Osteoblast (primary cell): Measurements from ENCODE around the gene NCAPG. TPM values are rescaled to one million over a fixed set of nuclear protein-coding genes. Genes with fewer than 3 reads are reported as not detected.
A peak's percentile ranks its signal among the peaks of the same experiment; 100 is the strongest.

Experiments used
- DNase-seq: peaks from one replicate; pipeline ENCODE4 v3.0.0; 2011; ENCODE audit warnings: low spot score, mixed read lengths; ENCODE audit not compliant: insufficient read length; ENCODE audit errors: missing footprints
- H2AFZ ChIP-seq: 2 replicates; pipeline ENCODE4 v1.6.0; 2011; ENCODE audit warnings: mild to moderate bottlenecking, low read length
- H3K27ac ChIP-seq: 2 replicates; pipeline ENCODE4 v1.5.1; 2011; ENCODE audit warnings: mild to moderate bottlenecking, low read depth, low read length, moderate library complexity
- H3K27me3 ChIP-seq: 2 replicates; pipeline ENCODE4 v1.6.0; 2012; ENCODE audit warnings: mild to moderate bottlenecking, control low read depth, inconsistent platforms, low read length, moderate library complexity; ENCODE audit not compliant: insufficient read depth
- H3K36me3 ChIP-seq: 2 replicates; pipeline ENCODE4 v1.5.1; 2011; ENCODE audit warnings: mild to moderate bottlenecking, low read length, control low read depth, moderate library complexity; ENCODE audit not compliant: insufficient read depth
- H3K4me1 ChIP-seq: 2 replicates; pipeline ENCODE4 v1.5.1; 2011; ENCODE audit warnings: mild to moderate bottlenecking, low read length, control low read depth, moderate library complexity; ENCODE audit not compliant: insufficient read depth
- H3K4me2 ChIP-seq: 2 replicates; pipeline ENCODE4 v1.6.0; 2011; ENCODE audit warnings: mild to moderate bottlenecking, low read length; ENCODE audit not compliant: insufficient read depth
- H3K4me3 ChIP-seq: fragments of 200-600 bp; sonication (generic); 3 replicates; pipeline ENCODE4 v1.5.1; 2012; ENCODE audit warnings: mild to moderate bottlenecking, low read length, inconsistent platforms; ENCODE audit not compliant: insufficient read depth
- H3K79me2 ChIP-seq: 2 replicates; pipeline ENCODE4 v1.6.0; 2012; ENCODE audit warnings: mild to moderate bottlenecking, low read length, control low read depth, inconsistent platforms; ENCODE audit not compliant: insufficient read depth
- H3K9me3 ChIP-seq: 2 replicates; pipeline ENCODE4 v1.5.1; 2011; ENCODE audit warnings: low read depth, low read length, control low read depth
- H4K20me1 ChIP-seq: 2 replicates; pipeline ENCODE4 v1.6.0; 2012; ENCODE audit warnings: mild to moderate bottlenecking, low read length, control low read depth; ENCODE audit not compliant: insufficient read depth
- CTCF ChIP-seq: IDR thresholded peaks from 2 replicates; pipeline ENCODE4 v1.5.1; 2011; ENCODE audit warnings: mild to moderate bottlenecking, low read depth, low read length, moderate library complexity; ENCODE audit errors: extremely low read depth
- total RNA-seq: library from RNA; depleted of rRNA; stranded (reverse); fragments of >200 nt; gene quantifications from 2 replicates; pipeline ENCODE4 v1.2.3, GENCODE V29; 2012

The NCAPG gene
- total RNA-seq, 1 donor = 4.0 TPM

GRCh38 chr4:17797808-17798207, 13.0 kb upstream of the NCAPG start:
- no peaks in the 10 kb centered on the region for H3K9me3 ChIP-seq
- H3K27me3 ChIP-seq = no peaks in the 10 kb centered on the region
- no peak overlapping the region for H2AFZ ChIP-seq
- no peak overlapping the region for H3K27ac ChIP-seq
- no peak overlapping the region for H3K4me2 ChIP-seq
- peaks cover 3% of the 10 kb centered on the region for H3K36me3 ChIP-seq
- peaks cover 2% of the 10 kb centered on the region for H3K79me2 ChIP-seq
- H3K4me1 ChIP-seq = no peaks in the 10 kb centered on the region
- DNase-seq = no peak
- no peak for TF ChIP-seq CTCF
- no peaks in the 10 kb centered on the region for H4K20me1 ChIP-seq
- no peak overlapping the region for H3K4me3 ChIP-seq

GRCh38 chr4:17805580-17806155, 5.1 kb upstream of the NCAPG start:
- Histone ChIP-seq H3K36me3 (peaks cover 28% of the 10 kb centered on the region), H2AFZ (no peak overlapping the region), H3K4me3 (no peak overlapping the region), H3K4me2 (no peak overlapping the region), H3K27ac (no peak overlapping the region), H3K79me2 (peaks cover 74% of the 10 kb centered on the region), H3K27me3 (no peaks in the 10 kb centered on the region), H3K9me3 (no peaks in the 10 kb centered on the region), H4K20me1 (peaks cover 36% of the 10 kb centered on the region), H3K4me1 (peaks cover 28% of the 10 kb centered on the region)
- no peak for TF ChIP-seq CTCF
- no peak for DNase-seq

DNA sequence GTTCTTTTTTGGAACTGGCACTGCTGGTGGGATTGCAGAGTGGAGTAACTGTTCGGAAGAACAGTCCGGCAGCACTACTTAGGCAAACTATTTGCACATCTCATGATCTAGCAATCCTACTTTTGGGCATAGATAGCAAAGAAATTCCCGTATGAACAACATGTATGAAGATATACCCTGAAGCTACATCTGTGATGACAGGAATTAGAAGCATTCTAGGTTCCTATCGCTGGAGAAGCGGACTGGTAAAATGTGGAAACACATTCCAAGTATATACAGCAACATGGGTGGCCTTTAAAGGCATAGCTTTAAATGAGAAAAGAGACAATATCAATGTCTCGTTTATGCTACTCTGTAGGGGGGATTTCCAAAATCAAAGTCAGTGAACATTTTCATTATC, 3.3 kb upstream of the NCAPG start:
- Histone ChIP-seq H3K4me2 (peak overlapping the region; percentile 96), H2AFZ (no peak overlapping the region), H3K9me3 (no peaks in the 10 kb centered on the region), H3K4me3 (peak overlapping the region; percentile 65), H3K79me2 (peaks cover 90% of the 10 kb centered on the region), H3K36me3 (peaks cover 28% of the 10 kb centered on the region), H3K27ac (peak overlapping the region; percentile 36), H3K4me1 (peaks cover 35% of the 10 kb centered on the region), H4K20me1 (peaks cover 36% of the 10 kb centered on the region), H3K27me3 (no peaks in the 10 kb centered on the region)
- no peak for DNase-seq
- TF ChIP-seq CTCF = no peak

- H3K27me3 ChIP-seq = no peaks in the 10 kb centered on the region
- H3K4me1 ChIP-seq = peaks cover 54% of the 10 kb centered on the region
- H2AFZ ChIP-seq = peak overlapping the region; percentile 18
- peaks cover 96% of the 10 kb centered on the region for H3K79me2 ChIP-seq
- peak overlapping the region; percentile 94 for H3K27ac ChIP-seq
- H3K4me2 ChIP-seq = peak overlapping the region; percentile 96
- H4K20me1 ChIP-seq = peaks cover 34% of the 10 kb centered on the region
- H3K4me3 ChIP-seq = peak overlapping the region; percentile 96
- no peak for DNase-seq
- no peaks in the 10 kb centered on the region for H3K9me3 ChIP-seq
- TF ChIP-seq CTCF = no peak
- peaks cover 9% of the 10 kb centered on the region for H3K36me3 ChIP-seq
Measured at GRCh38 chr4:17809667-17810066, 1.1 kb upstream of the NCAPG start.
